Measurements from ENCODE around the gene CFAP90.
A peak's percentile ranks its signal among the peaks of the same experiment; 100 is the strongest.

The CFAP90 gene

GRCh38 chr5:7811715-7812114 lies 39.2 kb downstream of the CFAP90 start:
- peaks cover 31% of the 10 kb centered on the region for H3K4me1 Mint-ChIP-seq
- H3K9me3 Mint-ChIP-seq: no peaks in the 10 kb centered on the region
- H3K27me3 Mint-ChIP-seq (ENCODE audit: low read depth, poor library complexity): no peaks in the 10 kb centered on the region
- no peak overlapping the region for H3K4me3 Mint-ChIP-seq
- peaks cover 63% of the 10 kb centered on the region for H3K36me3 Mint-ChIP-seq (ENCODE audit: low read depth)
- TF ChIP-seq CTCF (IDR thresholded peaks at IDR 0.05): no peak
- peak overlapping the region; percentile 45 for H3K27ac Mint-ChIP-seq
- no peak for DNase-seq

GRCh38 chr5:7808998-7809397 lies 41.9 kb downstream of the CFAP90 start:
- H3K27ac Mint-ChIP-seq: no peak overlapping the region
- peaks cover 11% of the 10 kb centered on the region for H3K4me1 Mint-ChIP-seq
- peaks cover 68% of the 10 kb centered on the region for H3K36me3 Mint-ChIP-seq (ENCODE audit: low read depth)
- TF ChIP-seq CTCF (IDR thresholded peaks at IDR 0.05): no peak
- no peak for DNase-seq
- no peak overlapping the region for H3K4me3 Mint-ChIP-seq
- H3K27me3 Mint-ChIP-seq (ENCODE audit: low read depth, poor library complexity): no peaks in the 10 kb centered on the region
- no peaks in the 10 kb centered on the region for H3K9me3 Mint-ChIP-seq

GRCh38 chr5:7805379-7805778 lies 45.6 kb downstream of the CFAP90 start:
- peaks cover 69% of the 10 kb centered on the region for H3K36me3 Mint-ChIP-seq (ENCODE audit: low read depth)
- H3K4me1 Mint-ChIP-seq: no peaks in the 10 kb centered on the region
- no peaks in the 10 kb centered on the region for H3K27me3 Mint-ChIP-seq (ENCODE audit: low read depth, poor library complexity)
- H3K4me3 Mint-ChIP-seq: no peak overlapping the region
- peak; percentile 41 for TF ChIP-seq CTCF (IDR thresholded peaks at IDR 0.05)
- no peak overlapping the region for H3K27ac Mint-ChIP-seq
- DNase-seq: no peak
- H3K9me3 Mint-ChIP-seq: no peaks in the 10 kb centered on the region

- H3K36me3 Mint-ChIP-seq (ENCODE audit: low read depth): peaks cover 74% of the 10 kb centered on the region
- H3K27ac Mint-ChIP-seq: no peak overlapping the region
- no peak for TF ChIP-seq CTCF (IDR thresholded peaks at IDR 0.05)
- H3K27me3 Mint-ChIP-seq (ENCODE audit: low read depth, poor library complexity): no peaks in the 10 kb centered on the region
- DNase-seq: no peak
- no peaks in the 10 kb centered on the region for H3K4me1 Mint-ChIP-seq
- no peaks in the 10 kb centered on the region for H3K9me3 Mint-ChIP-seq
- no peak overlapping the region for H3K4me3 Mint-ChIP-seq
Measured at GRCh38 chr5:7803937-7804336, 47.0 kb downstream of the CFAP90 start.

GRCh38 chr5:7802855-7803254 lies 48.1 kb downstream of the CFAP90 start:
- Mint-ChIP-seq H3K4me3 (no peak overlapping the region), H3K36me3 (ENCODE audit: low read depth) (peaks cover 70% of the 10 kb centered on the region), H3K4me1 (no peaks in the 10 kb centered on the region), H3K27me3 (ENCODE audit: low read depth, poor library complexity) (no peaks in the 10 kb centered on the region), H3K9me3 (no peaks in the 10 kb centered on the region), H3K27ac (no peak overlapping the region)
- TF ChIP-seq CTCF (IDR thresholded peaks at IDR 0.05): no peak
- DNase-seq: no peak

- Mint-ChIP-seq H3K4me3 (no peak overlapping the region), H3K4me1 (no peaks in the 10 kb centered on the region), H3K9me3 (no peaks in the 10 kb centered on the region), H3K36me3 (ENCODE audit: low read depth) (peaks cover 68% of the 10 kb centered on the region), H3K27ac (no peak overlapping the region), H3K27me3 (ENCODE audit: low read depth, poor library complexity) (no peaks in the 10 kb centered on the region)
- DNase-seq: no peak
- no peak for TF ChIP-seq CTCF (IDR thresholded peaks at IDR 0.05)
Measured at GRCh38 chr5:7801891-7802614, 48.9 kb downstream of the CFAP90 start.

All from nephron progenitor cell (in vitro differentiated cells).